NCI-H2107 treated with DMSO at 0.1 percent for 48 hours (cell line): ENCODE data around the gene TEX22.

Source experiments
- DNase-seq: peaks from one replicate; lab custom pipeline; 2025; ENCODE audit not compliant: unreplicated experiment; lab: John Stamatoyannopoulos, UW

Gene TEX22

DNA sequence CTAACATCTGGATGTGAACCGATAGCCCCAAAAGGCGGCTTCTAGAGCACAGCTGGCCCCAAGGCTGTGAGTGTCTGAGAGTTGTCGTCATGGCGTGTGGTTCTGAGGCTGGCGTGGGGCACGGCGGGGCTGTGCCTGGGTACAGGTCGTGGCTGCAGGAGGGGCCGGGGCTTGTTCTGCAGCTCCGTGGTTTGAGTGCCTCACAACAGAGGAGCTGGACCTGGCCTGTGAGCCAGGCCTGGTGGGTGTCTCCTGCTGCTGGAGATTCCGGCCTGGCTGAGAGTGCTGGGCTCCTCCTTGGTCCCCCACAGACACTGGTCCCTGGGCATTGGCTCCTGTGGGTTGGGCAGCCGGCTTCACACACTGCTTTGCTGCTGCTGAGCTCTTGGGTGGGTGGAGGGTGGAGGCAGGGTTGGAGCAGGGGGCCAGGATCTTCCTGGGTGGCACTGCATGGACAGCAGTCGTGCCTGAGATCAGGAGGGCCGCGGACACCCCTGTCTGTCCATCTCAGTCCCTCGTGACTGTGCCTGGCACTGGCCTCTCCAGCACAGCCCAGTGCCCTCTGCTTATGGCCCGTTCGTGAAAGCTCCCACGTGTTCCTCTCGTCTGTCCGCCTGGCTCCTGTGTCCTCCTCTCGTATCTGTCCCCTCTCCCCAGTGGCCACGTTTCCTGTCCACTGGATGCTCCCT is 31.8 kb upstream of the TEX22 start:
- DNase-seq: no peak

GRCh38 chr14:105367116-105368031 is 31.0 kb upstream of the TEX22 start:
- DNase-seq: no peak

DNA sequence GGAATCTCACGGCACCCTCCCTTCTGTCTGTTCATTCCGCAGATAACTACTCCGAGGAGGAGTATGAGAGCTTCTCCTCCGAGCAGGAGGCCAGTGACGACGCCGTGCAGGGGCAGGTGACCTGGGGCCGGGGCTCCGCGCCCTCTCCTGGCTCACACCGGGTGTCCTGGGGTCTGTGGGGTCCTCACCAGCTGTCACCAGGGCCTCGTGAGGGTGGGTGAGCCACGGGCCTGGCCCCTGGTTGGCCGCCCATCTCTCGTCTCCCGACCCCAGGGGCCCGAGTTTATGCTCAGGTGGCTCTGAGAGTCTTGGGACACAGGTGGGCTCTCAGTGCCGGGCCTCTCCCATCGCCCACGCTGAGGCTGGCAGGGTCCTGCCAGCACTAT is 30.3 kb upstream of the TEX22 start:
- DNase-seq: no peak

DNA sequence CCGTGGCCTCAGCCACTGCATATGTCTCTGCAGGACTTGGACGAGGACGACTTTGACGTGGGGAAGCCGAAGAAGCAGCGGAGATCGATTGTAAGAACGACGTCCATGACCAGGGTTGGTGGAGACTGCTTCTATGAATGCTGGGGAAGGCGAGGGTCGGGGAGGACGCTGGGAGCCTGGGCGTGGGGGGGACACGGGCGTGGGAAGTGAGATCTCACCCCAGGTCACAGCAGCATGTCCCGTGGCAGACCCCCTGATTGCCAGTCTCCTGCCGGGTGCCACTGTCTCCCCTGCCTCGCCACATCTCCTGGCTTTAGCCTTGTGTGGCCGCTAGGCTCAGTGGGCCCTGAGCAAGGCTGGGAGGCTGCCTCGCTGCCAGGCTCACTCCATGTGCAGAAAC is 29.9 kb upstream of the TEX22 start:
- DNase-seq: no peak

GRCh38 chr14:105368910-105369652 is 29.3 kb upstream of the TEX22 start:
- no peak for DNase-seq

DNA sequence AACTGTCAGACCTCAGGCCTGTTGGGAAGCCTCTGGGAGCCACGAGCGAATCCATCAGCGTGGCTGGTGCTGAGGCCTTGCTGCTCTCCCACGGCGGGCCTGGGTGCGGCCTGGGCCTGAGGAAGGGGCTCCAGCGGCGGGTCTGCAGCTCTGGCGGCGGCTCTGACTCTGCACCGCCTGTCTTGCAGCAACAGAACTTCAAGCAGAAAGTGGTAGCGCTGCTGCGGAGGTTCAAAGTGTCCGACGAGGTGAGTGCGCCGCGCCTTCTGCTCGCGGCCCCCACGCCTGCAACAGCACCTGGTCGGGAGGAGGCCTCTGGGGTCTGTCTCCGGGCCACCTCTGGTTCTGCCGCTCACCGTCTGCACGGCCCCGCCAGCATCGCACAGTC is 28.7 kb upstream of the TEX22 start:
- no peak for DNase-seq

GRCh38 chr14:105374389-105374788 is 23.9 kb upstream of the TEX22 start:
- no peak for DNase-seq

DNA sequence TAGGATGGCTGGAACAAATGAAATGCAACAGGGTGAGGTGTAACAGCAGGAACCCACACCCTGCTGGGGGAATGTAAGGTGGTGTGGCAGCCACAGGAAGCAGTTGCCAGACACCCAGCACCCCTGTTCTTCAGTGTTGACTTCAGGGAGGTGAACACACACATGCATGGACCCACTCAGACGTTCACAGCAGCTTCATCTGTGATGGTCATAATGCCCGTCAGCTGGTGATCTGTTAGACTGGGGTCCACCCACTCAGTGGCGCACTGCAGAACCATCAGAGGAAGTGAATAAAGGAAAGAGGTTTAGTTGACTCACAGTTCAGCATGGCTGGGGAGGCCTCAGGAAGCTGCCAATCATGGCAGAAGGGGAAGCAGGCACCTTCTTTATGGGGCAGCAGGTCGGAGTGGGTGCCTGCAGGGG is 22.7 kb upstream of the TEX22 start:
- DNase-seq: no peak

DNA sequence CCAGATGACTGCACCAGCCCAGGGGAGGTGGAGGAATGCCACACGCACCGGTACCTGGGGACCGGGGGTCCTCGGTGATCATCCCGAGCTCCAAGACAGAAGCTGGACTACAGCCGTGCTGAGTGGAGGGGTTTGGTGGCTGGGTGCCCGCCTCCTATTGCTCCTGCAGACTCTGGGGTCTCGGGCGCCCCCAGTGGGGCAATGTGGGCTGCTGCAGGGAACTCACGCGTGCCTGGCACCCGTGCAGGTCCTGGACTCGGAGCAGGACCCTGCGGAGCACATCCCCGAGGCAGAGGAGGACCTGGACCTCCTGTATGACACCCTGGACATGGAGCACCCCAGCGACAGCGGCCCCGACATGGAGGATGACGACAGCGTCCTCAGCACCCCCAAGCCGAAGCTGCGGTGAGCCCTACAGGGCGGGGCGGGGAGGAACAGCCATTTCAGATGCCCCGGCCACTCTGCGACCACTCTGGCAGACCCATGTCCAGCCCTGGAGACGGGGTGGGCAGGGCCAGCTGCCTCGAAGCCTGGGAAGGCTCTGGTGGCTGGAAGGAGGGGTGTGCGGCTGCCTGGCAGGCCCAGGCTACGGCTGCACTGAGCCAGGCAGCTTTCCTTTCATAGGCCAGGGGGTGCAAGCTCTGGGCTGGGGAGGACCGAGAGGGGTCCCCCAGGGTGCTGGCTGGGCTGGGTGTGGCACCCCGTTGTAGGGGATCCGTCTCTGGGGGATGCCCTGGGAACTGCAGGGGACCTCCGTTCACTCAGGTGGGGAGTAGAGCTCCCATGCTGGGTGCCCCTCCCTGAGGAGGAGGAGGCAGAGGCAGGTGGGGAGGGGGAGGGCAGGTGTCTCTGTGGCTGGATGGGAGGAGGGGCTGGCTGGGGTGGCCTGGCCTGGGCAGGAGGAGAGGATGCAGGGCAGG is 21.6 kb upstream of the TEX22 start:
- DNase-seq: no peak

DNA sequence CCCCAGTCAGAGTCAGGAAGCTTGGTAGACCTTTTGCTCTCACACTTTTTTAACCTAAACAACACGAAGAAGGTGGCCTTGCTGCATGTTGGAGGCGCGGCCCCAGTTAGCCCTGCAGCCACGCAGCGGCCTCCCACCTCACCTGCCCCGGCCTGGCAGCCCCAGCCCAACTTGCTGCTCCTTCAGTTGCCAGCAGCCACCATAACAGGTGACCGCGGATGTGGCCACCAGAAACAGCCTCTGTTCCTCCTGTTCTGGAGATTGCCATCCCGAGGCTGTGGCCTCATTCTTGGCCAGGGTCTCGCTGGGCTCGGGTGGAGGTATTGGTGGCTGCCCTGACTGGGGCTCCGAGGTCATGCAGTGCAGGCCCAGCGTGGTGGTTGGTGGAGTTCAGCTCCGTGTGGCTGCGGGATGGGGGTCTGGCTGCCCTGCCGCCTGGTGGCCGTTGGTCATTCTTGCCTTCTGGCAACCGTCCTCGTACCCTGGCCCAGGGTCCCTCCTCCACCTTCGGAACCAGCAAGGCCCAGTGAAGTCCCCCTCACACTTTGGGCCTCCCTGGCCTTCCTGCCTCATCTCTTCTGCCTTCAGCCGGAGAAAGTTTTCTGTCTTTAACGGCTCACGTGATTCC is 20.7 kb upstream of the TEX22 start:
- DNase-seq: no peak

GRCh38 chr14:105378199-105378598 is 20.1 kb upstream of the TEX22 start:
- no peak for DNase-seq

DNA sequence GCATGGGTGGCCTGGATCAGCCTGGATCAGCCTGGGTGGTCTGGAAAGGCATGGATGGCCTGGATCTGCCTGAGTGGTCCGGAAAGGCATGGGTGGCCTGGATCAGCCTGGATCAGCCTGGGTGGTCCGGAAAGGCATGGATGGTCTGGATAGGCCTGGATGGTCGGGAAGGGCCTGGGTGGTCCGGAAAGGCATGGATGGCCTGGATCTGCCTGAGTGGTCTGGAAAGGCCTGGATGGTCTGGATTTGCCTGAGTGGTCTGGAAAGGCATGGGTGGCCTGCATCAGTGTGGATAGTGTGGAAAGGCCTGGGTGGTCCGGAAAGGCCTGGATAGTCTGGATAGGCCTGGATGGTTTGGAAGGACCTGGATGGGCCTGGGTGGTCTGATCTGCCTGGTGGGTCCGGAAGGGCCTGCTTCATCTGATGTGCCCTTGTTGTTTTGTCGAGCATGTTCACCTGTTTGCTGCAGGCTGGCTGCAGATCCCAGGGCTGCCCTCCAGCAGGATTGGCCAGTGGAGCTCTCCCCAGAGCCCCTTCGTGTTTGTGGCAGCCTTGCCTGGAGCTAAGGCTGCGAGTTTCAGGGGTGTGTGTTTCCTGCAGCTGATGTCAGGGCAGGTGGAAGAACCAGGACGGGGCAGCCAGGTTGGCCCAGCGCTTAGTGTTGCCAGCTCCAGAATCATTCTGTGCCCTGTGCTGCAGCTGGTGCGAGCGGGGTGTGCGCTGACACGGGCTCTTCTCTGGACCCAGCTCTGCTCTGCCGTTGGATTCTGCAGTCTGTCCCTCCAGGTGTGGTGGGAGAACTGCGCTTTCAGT is 19.3 kb upstream of the TEX22 start:
- DNase-seq: no peak

- no peak for DNase-seq
Observed at GRCh38 chr14:105379946-105380345, 18.4 kb upstream of the TEX22 start.

DNA sequence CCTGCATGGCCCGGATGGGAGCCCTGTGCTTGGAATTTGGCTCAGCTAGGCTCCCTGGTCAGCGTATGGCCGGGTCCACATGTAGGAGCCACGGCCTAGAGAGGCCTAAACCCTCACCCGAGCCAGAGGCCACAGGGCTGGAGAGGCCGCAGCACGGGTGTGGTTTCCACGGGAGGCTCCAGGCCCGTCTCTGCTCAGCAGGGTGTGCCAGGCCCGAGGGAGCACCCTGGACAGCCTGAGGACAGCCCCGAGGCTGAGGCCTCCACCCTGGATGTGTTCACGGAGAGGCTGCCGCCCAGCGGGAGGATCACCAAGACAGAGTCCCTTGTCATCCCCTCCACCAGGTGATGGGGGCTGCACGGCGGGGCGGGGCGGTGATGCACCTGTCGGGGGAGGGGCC is 17.6 kb upstream of the TEX22 start:
- no peak for DNase-seq

- DNase-seq: no peak
Observed at GRCh38 chr14:105381446-105382342, 16.6 kb upstream of the TEX22 start.

DNA sequence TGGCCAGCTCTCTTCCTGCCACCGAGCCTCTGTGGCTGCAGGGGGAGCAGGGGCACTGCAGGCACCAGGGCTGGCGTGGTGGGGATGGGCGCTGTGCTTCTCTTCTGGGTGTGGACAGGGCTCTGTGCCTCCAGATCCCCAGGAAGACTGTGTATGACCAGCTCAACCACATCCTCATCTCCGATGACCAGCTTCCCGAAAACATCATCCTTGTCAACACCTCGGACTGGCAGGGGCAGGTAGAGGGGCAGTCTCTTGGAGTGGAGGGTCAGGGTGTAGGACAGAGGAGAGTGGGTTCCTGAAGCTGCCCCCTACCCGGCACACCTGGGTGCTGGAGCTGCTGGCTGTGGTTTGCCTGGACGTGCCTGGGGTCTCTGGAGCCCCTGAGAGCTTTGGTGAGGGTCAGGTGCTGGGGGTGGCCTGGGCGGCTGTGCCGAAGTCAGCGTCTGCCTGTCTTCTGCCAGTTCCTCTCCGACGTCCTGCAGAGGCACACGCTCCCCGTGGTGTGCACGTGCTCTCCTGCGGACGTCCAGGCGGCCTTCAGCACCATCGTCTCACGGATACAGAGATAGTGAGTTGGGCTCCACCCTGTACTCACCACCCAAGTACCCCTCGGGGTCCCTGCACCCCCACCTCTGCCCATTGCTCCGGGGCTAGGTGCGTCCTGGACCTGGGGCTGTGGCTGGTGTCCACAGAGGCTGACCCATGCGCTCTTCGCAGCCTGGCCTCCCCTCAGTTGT is 15.8 kb upstream of the TEX22 start:
- no peak for DNase-seq

GRCh38 chr14:105383083-105383730 is 15.1 kb upstream of the TEX22 start:
- no peak for DNase-seq
